A673 (cell line): ENCODE data around the gene E2F7. TPM values are rescaled to one million over a fixed set of nuclear protein-coding genes. Genes with fewer than 3 reads are reported as not detected.
"Not testable (repeated sequence)": the region's sequence is repeated elsewhere in the genome, so short reads cannot be mapped to it uniquely, and the experiment has no call there.

Experiments
- BruUV-seq: library from RNA; stranded (reverse); fragments of 400-500 nt; replicated peaks from 2 replicates; lab custom pipeline; 2021; lab: Mats Ljungman, UMichigan
- CTCF ChIA-PET: fragments of 300-600 bp; sonication (Branson Sonifier 250); formaldehyde crosslinking; loops from one replicate; lab custom pipeline; 2022; ENCODE audit warnings: antibody characterized with exemption; lab: Charles Lee
- POLR2A ChIA-PET: fragments of 300-600 bp; sonication (Branson Sonifier 250); formaldehyde crosslinking; loops from one replicate; lab custom pipeline; 2022; ENCODE audit warnings: antibody characterized with exemption; ENCODE audit not compliant: low non-redundant PET; lab: Charles Lee
- DNase-seq: peaks from one replicate; pipeline ENCODE4 v3.0.0-alpha.2; 2015; ENCODE audit warnings: low spot score
- H3K27ac ChIP-seq: fragments of 200-600 bp; sonication (generic); 2 replicates; pipeline ENCODE4 v1.5.1; 2016; ENCODE audit warnings: mixed run types, low read depth, mild to moderate bottlenecking, mixed read lengths, antibody characterized with exemption, low read length; ENCODE audit not compliant: poor library complexity, severe bottlenecking
- H3K27me3 ChIP-seq: fragments of 200-600 bp; sonication (generic); replicated peaks from 2 replicates; pipeline ENCODE4 v1.6.1; 2017; ENCODE audit warnings: mixed run types, low read depth, mild to moderate bottlenecking, mixed read lengths, antibody characterized with exemption, low read length; ENCODE audit not compliant: insufficient read depth, poor library complexity
- H3K36me3 ChIP-seq: fragments of 200-600 bp; sonication (generic); 2 replicates; pipeline ENCODE4 v1.6.1; 2016; ENCODE audit warnings: mixed run types, mild to moderate bottlenecking, mixed read lengths, antibody characterized with exemption, low read length; ENCODE audit not compliant: insufficient read depth, poor library complexity, severe bottlenecking
- H3K4me1 ChIP-seq: fragments of 200-600 bp; sonication (generic); 2 replicates; pipeline ENCODE4 v1.6.1; 2017; ENCODE audit warnings: mixed run types, mild to moderate bottlenecking, mixed read lengths, antibody characterized with exemption, low read length; ENCODE audit not compliant: insufficient read depth, poor library complexity, severe bottlenecking
- H3K4me3 ChIP-seq: fragments of 200-600 bp; sonication (generic); 2 replicates; pipeline ENCODE4 v1.5.1; 2016; ENCODE audit warnings: low read depth, mixed run types, mild to moderate bottlenecking, mixed read lengths, low read length; ENCODE audit not compliant: poor library complexity, severe bottlenecking
- H3K9me3 ChIP-seq: fragments of 200-600 bp; sonication (generic); 2 replicates; pipeline ENCODE4 v1.6.1; 2016; ENCODE audit warnings: mixed run types, low read depth, mild to moderate bottlenecking, mixed read lengths, antibody characterized with exemption, low read length; ENCODE audit not compliant: poor library complexity, severe bottlenecking
- EZH2 ChIP-seq: fragments of 200-600 bp; sonication (generic); IDR thresholded peaks from 2 replicates; pipeline ENCODE4 v1.6.1; 2017; ENCODE audit warnings: borderline replicate concordance, low read depth, mild to moderate bottlenecking, mixed read lengths, antibody characterized with exemption, low read length; ENCODE audit not compliant: poor library complexity, severe bottlenecking
- intact Hi-C: fragments of 100-400 bp; cut with micrococcal nuclease; formaldehyde crosslinking; loops from one replicate; pipeline ENCODE4 v1.10.0; 2022; ENCODE audit not compliant: unreplicated experiment
- total RNA-seq: library from RNA; stranded (reverse); gene quantifications from 2 replicates; pipeline ENCODE4 v1.2.3, GENCODE V29; 2021
- TF ChIP-seq, protein P1 (sequence below): fragments of 300-800, 200-600 bp; sonication (generic); conservative IDR thresholded peaks from 2 replicates; pipeline ENCODE4 v1.5.1; 2017; ENCODE audit warnings: low read depth, mild to moderate bottlenecking, antibody characterized with exemption, low read length, moderate library complexity, mixed read lengths

Gene E2F7
- total RNA-seq, 1 experiment from 2014 or later: 26.7 TPM

DNA sequence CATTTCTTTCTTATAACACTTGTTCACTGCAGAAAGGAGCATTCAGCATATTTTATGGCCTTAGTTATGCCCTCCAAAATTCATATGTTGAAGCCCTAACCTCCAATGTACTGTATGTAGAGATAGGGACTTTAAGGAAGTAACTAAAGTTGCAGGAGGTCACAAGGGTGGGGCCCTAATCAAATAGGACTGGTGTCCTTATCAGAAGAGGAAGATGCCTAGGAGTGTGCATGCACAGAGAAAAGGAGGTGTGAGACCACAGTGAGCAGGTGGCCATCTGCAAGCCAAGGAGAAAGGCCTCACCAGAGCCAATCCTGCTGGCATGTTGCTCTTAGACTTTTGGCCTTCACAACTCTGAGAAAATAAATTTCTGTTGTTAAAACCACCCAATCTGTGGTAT, 12.9 kb upstream of the E2F7 start:
- intact Hi-C loops: no loop called here
- no peaks in the 10 kb centered on the region for H3K4me1 ChIP-seq
- CTCF ChIA-PET: no interaction called here
- no peak for DNase-seq
- H3K27me3 ChIP-seq: no peaks in the 10 kb centered on the region
- no peaks in the 10 kb centered on the region for H3K36me3 ChIP-seq
- no peak overlapping the region for H3K4me3 ChIP-seq
- H3K9me3 ChIP-seq: no peaks in the 10 kb centered on the region
- POLR2A ChIA-PET: no interaction called here
- BruUV-seq: no TSS peak
- H3K27ac ChIP-seq: no peak overlapping the region
- TF ChIP-seq EZH2: no peak
- TF ChIP-seq, protein P1, sequence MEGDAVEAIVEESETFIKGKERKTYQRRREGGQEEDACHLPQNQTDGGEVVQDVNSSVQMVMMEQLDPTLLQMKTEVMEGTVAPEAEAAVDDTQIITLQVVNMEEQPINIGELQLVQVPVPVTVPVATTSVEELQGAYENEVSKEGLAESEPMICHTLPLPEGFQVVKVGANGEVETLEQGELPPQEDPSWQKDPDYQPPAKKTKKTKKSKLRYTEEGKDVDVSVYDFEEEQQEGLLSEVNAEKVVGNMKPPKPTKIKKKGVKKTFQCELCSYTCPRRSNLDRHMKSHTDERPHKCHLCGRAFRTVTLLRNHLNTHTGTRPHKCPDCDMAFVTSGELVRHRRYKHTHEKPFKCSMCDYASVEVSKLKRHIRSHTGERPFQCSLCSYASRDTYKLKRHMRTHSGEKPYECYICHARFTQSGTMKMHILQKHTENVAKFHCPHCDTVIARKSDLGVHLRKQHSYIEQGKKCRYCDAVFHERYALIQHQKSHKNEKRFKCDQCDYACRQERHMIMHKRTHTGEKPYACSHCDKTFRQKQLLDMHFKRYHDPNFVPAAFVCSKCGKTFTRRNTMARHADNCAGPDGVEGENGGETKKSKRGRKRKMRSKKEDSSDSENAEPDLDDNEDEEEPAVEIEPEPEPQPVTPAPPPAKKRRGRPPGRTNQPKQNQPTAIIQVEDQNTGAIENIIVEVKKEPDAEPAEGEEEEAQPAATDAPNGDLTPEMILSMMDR: no peak

DNA sequence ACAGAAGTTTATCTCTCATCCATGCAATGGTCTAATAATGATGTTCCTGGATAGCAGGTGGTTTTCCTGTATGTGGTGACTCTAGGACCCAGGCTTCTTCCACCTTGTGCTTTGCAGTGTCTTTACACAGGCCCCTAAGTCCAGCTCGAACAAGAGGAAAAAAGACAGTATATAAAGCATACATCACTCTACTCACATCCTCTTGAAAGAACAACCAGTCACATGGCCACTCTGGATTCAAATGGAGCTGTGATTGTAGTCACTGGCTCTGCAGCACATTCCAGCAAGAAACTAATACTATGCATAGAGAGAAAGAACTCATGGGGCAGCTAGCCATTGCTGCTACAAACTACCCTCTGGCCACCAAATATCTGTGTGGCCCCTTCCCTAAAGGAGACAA, 11.5 kb upstream of the E2F7 start:
- POLR2A ChIA-PET: no interaction called here
- Histone ChIP-seq H3K27ac (no peak overlapping the region), H3K9me3 (no peaks in the 10 kb centered on the region), H3K4me3 (no peak overlapping the region), H3K27me3 (no peaks in the 10 kb centered on the region), H3K36me3 (no peaks in the 10 kb centered on the region), H3K4me1 (no peaks in the 10 kb centered on the region)
- CTCF ChIA-PET: no interaction called here
- TF ChIP-seq EZH2: no peak
- TF ChIP-seq, protein P1: no peak
- BruUV-seq: no TSS peak
- DNase-seq: no peak
- intact Hi-C loops: no loop called here

GRCh38 chr12:77073894-77074293, 8.5 kb upstream of the E2F7 start:
- H3K27ac ChIP-seq, H3K4me1 ChIP-seq, H3K27me3 ChIP-seq, intact Hi-C loops, DNase-seq, POLR2A ChIA-PET, H3K4me3 ChIP-seq, H3K9me3 ChIP-seq, H3K36me3 ChIP-seq, BruUV-seq, CTCF ChIA-PET: not testable (repeated sequence)

- ChIA-PET CTCF (no interaction called here), POLR2A (no interaction called here)
Measured at GRCh38 chr12:77072833-77073495, 7.6 kb upstream of the E2F7 start.

More at GRCh38 chr12:77072833-77073495, 7.6 kb upstream of the E2F7 start:
- TF ChIP-seq EZH2: no peak
- TF ChIP-seq, protein P1: no peak
- no peak for DNase-seq
- H3K4me1 ChIP-seq: no peaks in the 10 kb centered on the region
- H3K27me3 ChIP-seq: no peaks in the 10 kb centered on the region
- H3K9me3 ChIP-seq: no peaks in the 10 kb centered on the region
- no peak overlapping the region for H3K27ac ChIP-seq
- intact Hi-C loops: no loop called here
- no TSS peak for BruUV-seq
- H3K36me3 ChIP-seq: no peaks in the 10 kb centered on the region
- no peak overlapping the region for H3K4me3 ChIP-seq
